NCI-H345 treated with DMSO at 0.1 percent for 48 hours (cell line): Measurements from ENCODE around the gene ISX.

Experiments used
- DNase-seq: peaks from one replicate; lab custom pipeline; 2025; ENCODE audit not compliant: unreplicated experiment; lab: John Stamatoyannopoulos, UW

The ISX gene

GRCh38 chr22:35051791-35052190, 14.2 kb upstream of the ISX start:
- no peak for DNase-seq

GRCh38 chr22:35053060-35053835, 12.7 kb upstream of the ISX start:
- DNase-seq, result no peak

- DNase-seq, result no peak
Observed at GRCh38 chr22:35054064-35054463, 11.9 kb upstream of the ISX start.

GRCh38 chr22:35056486-35056885, 9.5 kb upstream of the ISX start:
- DNase-seq, result no peak

- DNase-seq, result no peak
Observed at GRCh38 chr22:35057155-35057554, 8.8 kb upstream of the ISX start.

- DNase-seq, result no peak
Observed at GRCh38 chr22:35059632-35060031, 6.3 kb upstream of the ISX start.

GRCh38 chr22:35064664-35065063, 1.3 kb upstream of the ISX start:
- no peak for DNase-seq

GRCh38 chr22:35065183-35065582, 775 bp upstream of the ISX start:
- no peak for DNase-seq

- DNase-seq, result no peak
Observed at GRCh38 chr22:35066768-35067167, 810 bp downstream of the ISX start.

GRCh38 chr22:35069541-35069940, 3.6 kb downstream of the ISX start:
- DNase-seq, result no peak

GRCh38 chr22:35070451-35071093, 4.6 kb downstream of the ISX start:
- DNase-seq, result no peak

- no peak for DNase-seq
Observed at GRCh38 chr22:35071784-35072183, 5.8 kb downstream of the ISX start.

- no peak for DNase-seq
Observed at GRCh38 chr22:35072925-35073324, 7.0 kb downstream of the ISX start.

- DNase-seq, result no peak
Observed at GRCh38 chr22:35074583-35074982, 8.6 kb downstream of the ISX start.

- DNase-seq, result no peak
Observed at GRCh38 chr22:35076630-35077029, 10.7 kb downstream of the ISX start.

GRCh38 chr22:35085621-35086020, 19.7 kb downstream of the ISX start:
- DNase-seq, result no peak

- DNase-seq, result no peak
Observed at GRCh38 chr22:35089139-35089538, 23.2 kb downstream of the ISX start.

- DNase-seq, result no peak
Observed at GRCh38 chr22:35092406-35092805, 26.4 kb downstream of the ISX start.

GRCh38 chr22:35098921-35099320, 33.0 kb downstream of the ISX start:
- no peak for DNase-seq

GRCh38 chr22:35099883-35100282, 33.9 kb downstream of the ISX start:
- DNase-seq, result no peak

- DNase-seq, result no peak
Observed at GRCh38 chr22:35102663-35103062, 36.7 kb downstream of the ISX start.

GRCh38 chr22:35103761-35104160, 37.8 kb downstream of the ISX start:
- no peak for DNase-seq

GRCh38 chr22:35104491-35104890, 38.5 kb downstream of the ISX start:
- no peak for DNase-seq
